Stimulated activated CD8-positive, alpha-beta memory T cell treated with anti-CD3 and anti-CD28 coated beads, Interleukin-4, amount 100 ng/mL, for 4 hours (primary cell): ENCODE data around the gene PADI2.

Experiments used
- DNase-seq, 2 donors: peaks; one replicate each; pipeline ENCODE4 v3.0.0-alpha.2; 2020; ENCODE audit warnings: low read depth in 2 of 2, low spot score in 1 of 2

PADI2 gene

GRCh38 chr1:17116643-17117042 lies 2.6 kb downstream of the PADI2 start:
- no peak for DNase-seq

- DNase-seq = no peak
These were observed 5.3 kb downstream of the PADI2 start for GRCh38 chr1:17113963-17114362.

- no peak for DNase-seq
These were observed 6.6 kb downstream of the PADI2 start for GRCh38 chr1:17112496-17113236.

- no peak for DNase-seq
These were observed 7.2 kb downstream of the PADI2 start for GRCh38 chr1:17112076-17112475.

GRCh38 chr1:17110555-17110926 lies 8.7 kb downstream of the PADI2 start:
- no peak for DNase-seq

- DNase-seq = no peak
These were observed 9.2 kb downstream of the PADI2 start for GRCh38 chr1:17109892-17110554.

- no peak for DNase-seq
These were observed 10.5 kb downstream of the PADI2 start for GRCh38 chr1:17108786-17109185.

- no peak for DNase-seq
These were observed 10.9 kb downstream of the PADI2 start for GRCh38 chr1:17108360-17108759.

- no peak for DNase-seq
These were observed 14.5 kb downstream of the PADI2 start for GRCh38 chr1:17104782-17105181.

GRCh38 chr1:17102232-17102631 lies 17.0 kb downstream of the PADI2 start:
- no peak for DNase-seq

- no peak for DNase-seq
These were observed 18.0 kb downstream of the PADI2 start for GRCh38 chr1:17101261-17101660.

GRCh38 chr1:17099616-17100340 lies 19.5 kb downstream of the PADI2 start:
- no peak for DNase-seq

GRCh38 chr1:17098446-17099317 lies 20.6 kb downstream of the PADI2 start:
- no peak for DNase-seq

- no peak for DNase-seq
These were observed 21.5 kb downstream of the PADI2 start for GRCh38 chr1:17097787-17098186.

- DNase-seq = no peak
These were observed 22.1 kb downstream of the PADI2 start for GRCh38 chr1:17097147-17097546.

- DNase-seq = no peak
These were observed 22.7 kb downstream of the PADI2 start for GRCh38 chr1:17096584-17096983.

- DNase-seq = no peak
These were observed 24.1 kb downstream of the PADI2 start for GRCh38 chr1:17095141-17095540.

GRCh38 chr1:17094664-17095063 lies 24.6 kb downstream of the PADI2 start:
- no peak for DNase-seq

- no peak for DNase-seq
These were observed 25.3 kb downstream of the PADI2 start for GRCh38 chr1:17093822-17094393.

GRCh38 chr1:17091252-17091651 lies 28.0 kb downstream of the PADI2 start:
- no peak for DNase-seq

GRCh38 chr1:17089506-17089905 lies 29.7 kb downstream of the PADI2 start:
- DNase-seq = no peak
